ENCODE data around the gene PIGT. TPM values are rescaled to one million over a fixed set of nuclear protein-coding genes. Genes with fewer than 3 reads are reported as not detected.

PIGT gene
- total and polyA plus RNA-seq, 2 of the 4 experiments (the other 2 are of a cell fraction) = 31.2 to 145 TPM

GRCh38 chr20:45410887-45411286 lies 5.1 kb upstream of the PIGT start:
- Histone ChIP-seq H3K9ac (ENCODE audit: low read depth, low read length) (no peak overlapping the region), H4K91ac (ENCODE audit: insufficient read depth, low read depth, low read length) (no peak overlapping the region), H3K14ac (replicated peaks; ENCODE audit: low read depth, low read length) (no peak overlapping the region), H2AFZ (replicated peaks; ENCODE audit: low read length, poor library complexity) (no peak overlapping the region), H3K18ac (ENCODE audit: low read depth, low read length) (no peak overlapping the region), H4K20me1 (ENCODE audit: insufficient read depth, low read length) (no peaks in the 10 kb centered on the region), H2BK15ac (ENCODE audit: low read depth, low read length) (no peak overlapping the region), H3K79me1 (ENCODE audit: low read depth in 1 of 2, low read length in 2 of 2) (peaks cover 0 to 13% of the 10 kb centered on the region in 2 experiments; a peak in 3 of 4 replicates), H3K23ac (ENCODE audit: low read depth, low read length) (no peak overlapping the region), H3K36me3 (ENCODE audit: control insufficient read depth, insufficient read depth, low read length) (no peaks in the 10 kb centered on the region; the same call in 1 of the 2 replicates), H3K4me3 (ENCODE audit: insufficient read depth, low read depth, low read length) (no peak overlapping the region), H3K27ac (ENCODE audit: insufficient read depth, low read length) (no peak overlapping the region), H3K4me2 (ENCODE audit: low read depth, low read length) (no peak overlapping the region), H3K27me3 (ENCODE audit: control insufficient read depth, insufficient read depth, low read length) (no peaks in the 10 kb centered on the region), H4K5ac (ENCODE audit: low read depth, low read length) (no peak overlapping the region), H2AK5ac (ENCODE audit: low read depth, low read length) (no peak overlapping the region), H3K56ac (ENCODE audit: extremely low read depth, insufficient read depth, low read length) (no peak overlapping the region), H2BK120ac (ENCODE audit: low read depth, low read length) (no peak overlapping the region), H2BK20ac (ENCODE audit: low read depth, low read length) (no peak overlapping the region), H2AK9ac (replicated peaks; ENCODE audit: low read depth, low read length, poor library complexity) (no peak overlapping the region), H3K9me3 (ENCODE audit: control insufficient read depth, insufficient read depth, low read length) (no peaks in the 10 kb centered on the region), H3K9me1 (ENCODE audit: insufficient read depth, low read length) (no peaks in the 10 kb centered on the region), H3K4ac (ENCODE audit: low read depth, low read length) (no peak overlapping the region), H4K8ac (ENCODE audit: low read depth in 2 of 2, low read length in 2 of 2) (no peak overlapping the region), H3K4me1 (ENCODE audit: control insufficient read depth, insufficient read depth, low read length) (peaks cover 2% of the 10 kb centered on the region; the same call in 1 of the 2 replicates), H2BK5ac (ENCODE audit: low read depth, low read length, poor library complexity, severe bottlenecking) (no peak overlapping the region)
- CTCF ChIA-PET = no interaction called here
- TF ChIP-seq CEBPB (IDR thresholded peaks at IDR 0.05; ENCODE audit: low read depth, low read length) = no peak
- TF ChIP-seq POLR2A (IDR thresholded peaks at IDR 0.05; ENCODE audit: low read depth, low read length) = no peak
- 95% methylated on average over 4 of the region's 8 CpGs; no CpG with 5 or more reads in 1 of the 2 experiments for WGBS, 2 experiments (ENCODE audit: extremely low coverage in 2 of 2, insufficient read length in 1 of 2)
- POLR2A ChIA-PET (ENCODE audit: unreplicated experiment) = interaction anchor here (0.5 kb wide), 1 partner anchor 361 kb away, joined by 9 read pairs; no protein-coding TSS in a partner anchor
- in situ Hi-C loops (cut with MboI; ENCODE audit: low sequenced_read_pairs) = no loop called here
- no TSS peak for BruUV-seq (replicated peaks)
- intact Hi-C loops (cut with micrococcal nuclease) = no loop called here
- ATAC-seq (ENCODE audit: low read depth) = no peak
- DNase-seq = no peak
- dilution Hi-C loops (cut with HindIII; ENCODE audit: low sequenced_read_pairs, unreplicated experiment) = no loop called here

Data from IMR-90 (cell line).